LNCAP (cell line): ENCODE measurements around the gene B9D1.

Experiments used
- CTCF ChIP-seq: fragments of 450-650 bp; IDR thresholded peaks from 2 replicates; pipeline ENCODE4 v1.5.1; 2017; ENCODE audit warnings: mild to moderate bottlenecking

B9D1 gene

GRCh38 chr17:19381741-19382444 is 19.4 kb upstream of the B9D1 start:
- TF ChIP-seq CTCF = no peak

DNA sequence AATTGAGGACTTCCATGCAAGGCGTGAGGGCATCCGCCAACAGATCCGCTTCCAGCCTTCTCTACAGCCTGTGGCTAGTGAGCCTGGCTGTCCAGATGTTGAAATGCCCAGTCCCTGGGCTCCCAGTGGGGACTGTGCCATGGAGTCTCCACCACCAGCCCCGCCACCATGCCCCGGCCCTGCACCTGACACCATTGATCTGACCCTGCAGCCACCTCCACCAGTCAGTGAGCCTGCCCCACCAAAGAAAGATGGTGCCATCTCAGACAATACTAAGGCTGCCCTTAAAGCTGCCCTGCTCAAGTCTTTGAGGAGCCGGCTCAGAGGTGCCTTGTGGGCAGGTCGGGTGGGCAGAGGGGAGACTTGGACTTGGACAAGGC is 18.8 kb upstream of the B9D1 start:
- no peak for TF ChIP-seq CTCF

DNA sequence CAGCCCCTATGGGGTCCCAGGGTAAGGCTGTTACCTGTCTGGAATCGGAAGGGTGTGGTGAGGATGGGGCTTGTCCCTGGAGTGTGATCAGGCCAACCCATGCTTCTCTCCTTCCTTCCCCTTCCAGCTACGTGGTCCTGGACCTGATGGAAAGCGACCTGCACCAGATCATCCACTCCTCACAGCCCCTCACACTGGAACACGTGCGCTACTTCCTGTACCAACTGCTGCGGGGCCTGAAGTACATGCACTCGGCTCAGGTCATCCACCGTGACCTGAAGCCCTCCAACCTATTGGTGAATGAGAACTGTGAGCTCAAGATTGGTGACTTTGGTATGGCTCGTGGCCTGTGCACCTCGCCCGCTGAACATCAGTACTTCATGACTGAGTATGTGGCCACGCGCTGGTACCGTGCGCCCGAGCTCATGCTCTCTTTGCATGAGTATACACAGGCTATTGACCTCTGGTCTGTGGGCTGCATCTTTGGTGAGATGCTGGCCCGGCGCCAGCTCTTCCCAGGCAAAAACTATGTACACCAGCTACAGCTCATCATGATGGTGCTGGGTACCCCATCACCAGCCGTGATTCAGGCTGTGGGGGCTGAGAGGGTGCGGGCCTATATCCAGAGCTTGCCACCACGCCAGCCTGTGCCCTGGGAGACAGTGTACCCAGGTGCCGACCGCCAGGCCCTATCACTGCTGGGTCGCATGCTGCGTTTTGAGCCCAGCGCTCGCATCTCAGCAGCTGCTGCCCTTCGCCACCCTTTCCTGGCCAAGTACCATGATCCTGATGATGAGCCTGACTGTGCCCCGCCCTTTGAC is 18.2 kb upstream of the B9D1 start:
- no peak for TF ChIP-seq CTCF

DNA sequence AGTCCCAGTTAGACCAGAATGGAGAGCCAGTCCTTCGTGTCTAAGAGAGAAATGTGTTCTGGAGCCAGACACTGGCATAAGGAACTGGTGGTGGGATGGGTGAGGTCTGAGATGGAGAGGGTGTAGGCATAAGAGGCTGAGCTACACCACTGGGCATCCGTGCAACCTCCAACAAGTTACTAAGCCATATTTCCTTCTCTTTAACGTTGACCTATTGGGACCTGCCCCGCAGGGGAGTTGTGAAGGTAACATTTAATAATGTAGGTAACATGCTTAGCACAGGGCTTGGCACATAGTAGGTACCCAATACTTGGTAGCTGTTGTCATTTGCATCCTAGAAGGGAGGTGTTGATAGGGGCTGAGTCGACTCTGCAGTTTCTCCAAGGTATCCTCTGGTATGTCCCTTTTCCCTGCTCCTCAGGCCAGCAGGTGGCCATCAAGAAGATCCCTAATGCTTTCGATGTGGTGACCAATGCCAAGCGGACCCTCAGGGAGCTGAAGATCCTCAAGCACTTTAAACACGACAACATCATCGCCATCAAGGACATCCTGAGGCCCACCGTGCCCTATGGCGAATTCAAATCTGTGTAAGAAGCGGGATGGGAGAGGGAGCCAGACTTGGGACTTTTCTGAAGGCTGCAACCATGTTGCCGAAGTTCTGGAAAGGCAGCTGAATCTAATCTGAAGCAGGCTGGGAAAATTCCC is 17.0 kb upstream of the B9D1 start:
- no peak for TF ChIP-seq CTCF

DNA sequence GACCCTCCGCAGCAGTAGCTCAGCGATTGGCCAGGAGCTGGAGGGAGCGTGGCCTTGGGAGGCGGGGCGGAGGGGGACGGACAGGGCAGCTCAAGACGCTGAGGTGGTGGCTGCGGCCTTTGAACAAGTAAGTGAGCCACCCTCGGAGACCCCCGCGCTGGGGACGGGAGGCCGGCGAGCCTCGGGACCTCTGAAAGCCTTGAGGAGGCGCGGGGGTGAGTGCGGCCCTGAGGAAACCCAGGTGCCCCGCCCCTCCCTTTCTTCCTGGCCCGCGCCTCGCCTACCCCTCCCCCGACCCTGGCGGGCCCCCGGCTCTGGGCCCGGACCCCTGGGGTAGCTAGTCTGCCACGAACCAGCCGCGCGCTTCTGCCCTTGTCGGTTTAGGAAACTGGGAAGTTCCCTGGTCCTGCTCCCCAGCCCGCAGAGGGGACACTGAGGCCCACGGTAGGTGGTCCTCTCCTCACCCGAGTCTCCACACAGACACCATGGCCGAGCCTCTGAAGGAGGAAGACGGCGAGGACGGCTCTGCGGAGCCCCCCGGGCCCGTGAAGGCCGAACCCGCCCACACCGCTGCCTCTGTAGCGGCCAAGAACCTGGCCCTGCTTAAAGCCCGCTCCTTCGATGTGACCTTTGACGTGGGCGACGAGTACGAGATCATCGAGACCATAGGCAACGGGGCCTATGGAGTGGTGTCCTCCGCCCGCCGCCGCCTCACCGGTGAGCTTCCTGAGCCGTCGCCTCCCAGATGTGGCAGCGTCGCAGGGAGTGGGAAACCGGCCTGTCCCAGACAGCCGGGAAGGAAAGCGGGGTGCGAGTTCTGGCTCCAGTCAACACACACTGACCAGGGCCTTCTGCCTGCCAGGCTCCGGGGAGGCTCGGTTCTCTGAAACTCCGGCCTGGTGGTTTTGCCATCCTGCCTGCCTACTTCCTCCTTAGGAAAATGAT is 16.2 kb upstream of the B9D1 start, which contains the start of gene MAPK7:
MAPK7 (plus strand) TSS at position 83 of the 945 bp plus-strand sequence; CDS start at position 486, 403 bp downstream.
- TF ChIP-seq CTCF = no peak

DNA sequence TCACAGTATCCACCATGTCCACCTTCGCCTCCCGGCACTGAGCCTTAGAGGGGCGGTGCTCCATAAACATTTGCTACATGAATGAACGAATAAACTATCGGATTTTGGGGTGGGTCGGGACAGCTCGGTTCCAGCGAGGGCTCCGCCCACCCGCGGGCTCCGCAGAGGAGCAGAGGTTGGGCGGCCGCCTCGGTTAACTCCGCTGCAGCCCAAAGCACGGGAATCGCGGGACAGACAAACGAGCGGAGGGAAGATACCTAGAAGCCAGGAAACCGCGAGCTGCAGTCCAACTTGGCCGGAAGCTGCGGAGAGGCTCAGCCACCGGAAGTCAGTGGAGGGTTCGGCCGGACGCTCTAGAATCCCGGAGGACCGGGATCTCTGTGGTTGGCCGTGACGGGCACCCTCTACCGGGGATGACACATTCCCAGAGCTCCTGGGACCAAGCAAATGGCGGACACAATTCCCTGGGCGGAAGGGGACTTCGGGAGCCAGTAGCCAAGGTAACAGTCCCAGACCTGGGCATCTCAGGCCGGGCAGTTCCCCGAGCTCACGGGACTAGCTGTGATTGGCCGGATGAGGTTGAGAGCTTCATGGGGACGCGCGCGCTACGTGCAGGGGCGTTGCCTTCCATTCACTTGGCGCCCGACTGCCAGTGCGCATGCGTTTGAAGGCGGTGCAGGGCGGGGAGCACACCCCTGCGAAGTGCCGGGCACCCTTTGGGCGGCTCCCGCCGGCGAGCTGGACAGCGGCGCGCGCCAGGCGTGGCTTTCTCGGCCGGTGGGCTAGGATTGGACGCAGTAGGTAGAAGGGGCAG is 15.3 kb upstream of the B9D1 start:
- TF ChIP-seq CTCF = no peak
